Urothelium cell line (cell line): ENCODE results near the gene ATP8B1.
"Not testable (repeated sequence)": the region's sequence is repeated elsewhere in the genome, so short reads cannot be mapped to it uniquely, and the experiment has no call there.

Source experiments
- DNase-seq: peaks from one replicate; pipeline ENCODE4 v3.0.0; 2011; ENCODE audit warnings: low spot score, mixed read lengths
- FAIRE-seq: peaks from 2 replicates; lab custom pipeline; 2011; peaks lifted over from hg19 to GRCh38; lab: Jason Lieb, UNC

ATP8B1 gene

DNA sequence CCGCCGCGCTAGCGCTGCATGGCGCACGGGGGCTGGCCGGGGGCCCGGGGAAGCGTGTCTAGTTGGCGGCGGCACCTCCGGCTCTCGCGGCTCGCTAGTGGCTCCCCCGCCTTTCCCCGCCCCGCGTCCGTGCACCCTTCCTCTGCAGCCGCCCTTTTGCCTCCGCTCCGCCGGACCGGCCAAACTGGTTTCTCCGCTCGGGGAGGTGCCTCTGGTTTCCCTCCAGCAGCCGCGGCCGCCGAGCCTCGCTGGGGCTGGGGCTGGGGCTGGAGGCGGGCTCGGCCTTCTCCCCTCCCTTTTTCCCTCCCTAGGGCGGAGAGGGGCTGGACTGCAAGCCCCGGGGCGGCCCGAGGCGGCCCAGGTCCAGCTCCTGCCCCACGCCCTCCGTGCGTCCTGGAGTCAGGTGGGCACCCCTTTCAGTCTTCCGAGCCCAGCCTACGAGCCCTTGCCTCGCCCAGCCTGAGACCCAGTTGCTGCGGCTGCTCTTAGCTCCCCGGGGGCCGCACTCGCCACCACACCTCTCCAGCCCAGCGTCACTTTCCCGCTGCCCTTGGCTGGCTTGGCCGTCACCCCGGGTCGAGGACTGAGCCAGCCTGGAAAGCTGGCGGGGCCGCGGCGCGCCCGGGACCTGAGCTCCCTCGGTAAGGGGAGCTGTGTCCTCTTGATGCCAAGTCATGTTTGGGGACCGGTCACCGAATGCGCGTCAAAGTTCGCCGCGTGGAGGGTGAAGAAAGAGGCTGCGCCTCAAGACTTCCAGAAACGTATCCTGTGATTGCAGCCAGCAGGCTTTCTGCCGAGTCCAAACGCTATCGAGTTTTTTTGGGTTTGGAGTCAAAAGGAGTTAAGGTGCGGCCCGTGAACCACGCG lies at the start of gene ATP8B1:
ATP8B1 (minus strand) TSS at position 213 of the 867 bp plus-strand sequence. CDS start 71,508 bp downstream, outside the sequence.
- DNase-seq (no peak), FAIRE-seq (no peak)

DNA sequence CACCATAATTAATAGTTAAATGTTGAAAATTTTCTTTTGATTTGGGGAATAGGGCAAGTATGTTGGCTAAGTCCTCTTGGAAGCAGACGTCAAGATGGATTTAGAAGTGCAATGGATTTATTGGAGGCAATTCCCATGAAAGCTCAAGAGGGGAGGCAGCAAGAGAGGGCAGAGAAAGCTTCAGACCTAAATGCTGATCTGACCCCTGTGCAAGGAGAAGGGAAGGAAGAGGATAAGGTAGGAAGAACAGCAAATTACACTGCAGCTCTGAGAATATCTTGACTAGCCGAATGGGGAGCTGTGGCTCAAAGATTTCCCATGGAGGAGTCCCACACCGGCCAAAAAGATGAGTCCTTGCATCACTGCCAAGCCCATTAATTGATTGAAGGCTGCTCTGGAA lies 46.9 kb upstream of the ATP8B1 start:
- FAIRE-seq (no peak), DNase-seq (no peak)

DNA sequence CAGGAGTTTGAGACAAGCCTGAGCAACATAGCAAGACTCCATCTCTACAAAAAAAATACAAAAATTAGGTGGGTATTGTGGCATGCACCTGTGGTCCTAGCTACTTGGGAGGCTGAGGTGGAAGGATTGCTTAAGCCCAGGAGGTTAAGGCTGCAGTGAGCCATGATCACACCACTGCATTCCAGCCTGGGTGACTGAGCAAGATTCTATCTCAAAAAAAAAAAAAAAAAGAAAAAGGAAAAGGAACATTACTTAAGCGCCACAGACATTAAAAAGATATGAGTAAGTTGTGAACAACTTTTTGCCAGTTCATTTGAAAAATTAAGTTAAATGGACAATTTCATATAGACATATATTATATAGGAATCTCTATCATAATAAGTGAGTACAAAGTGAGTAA lies 45.3 kb upstream of the ATP8B1 start:
- DNase-seq, FAIRE-seq: not testable (repeated sequence)

DNA sequence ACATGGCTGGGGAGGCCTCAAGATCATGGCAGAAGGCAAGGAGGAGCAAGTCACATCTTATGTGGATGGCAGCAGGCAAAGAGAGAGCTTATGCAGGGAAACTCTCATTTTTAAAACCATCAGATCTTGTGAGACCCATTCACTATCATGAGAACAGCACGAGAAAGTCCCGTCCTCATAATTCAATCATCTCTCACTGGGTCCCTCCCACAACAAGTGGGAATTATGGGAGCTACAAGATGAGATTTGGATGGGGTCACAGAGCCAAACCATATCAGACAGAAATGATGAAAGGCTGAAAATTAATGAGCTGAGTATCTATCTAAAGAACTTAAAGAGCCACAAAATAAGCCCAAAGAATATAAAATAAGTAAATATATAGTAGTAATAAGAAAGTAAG lies 44.3 kb upstream of the ATP8B1 start:
- not testable (repeated sequence) for DNase-seq, FAIRE-seq

DNA sequence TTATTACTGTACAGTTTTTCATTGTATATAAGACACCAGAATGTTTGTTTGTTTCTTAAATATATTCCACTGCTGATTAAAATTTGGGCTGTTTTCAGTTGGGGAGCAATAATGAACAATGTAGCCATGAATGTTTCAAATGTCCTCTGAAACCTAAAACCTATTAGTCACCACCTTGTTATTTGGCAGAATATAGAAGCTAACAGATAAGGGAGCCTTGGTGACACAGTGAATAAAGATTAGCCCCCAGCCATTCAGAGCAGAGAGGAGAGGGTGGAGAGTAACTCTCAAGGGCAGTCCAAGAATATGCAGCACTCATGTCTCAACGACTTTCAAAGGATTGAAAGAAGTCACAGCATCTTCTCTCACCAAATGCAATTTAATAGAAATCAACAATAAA lies 43.1 kb upstream of the ATP8B1 start:
- no peak for FAIRE-seq

DNA sequence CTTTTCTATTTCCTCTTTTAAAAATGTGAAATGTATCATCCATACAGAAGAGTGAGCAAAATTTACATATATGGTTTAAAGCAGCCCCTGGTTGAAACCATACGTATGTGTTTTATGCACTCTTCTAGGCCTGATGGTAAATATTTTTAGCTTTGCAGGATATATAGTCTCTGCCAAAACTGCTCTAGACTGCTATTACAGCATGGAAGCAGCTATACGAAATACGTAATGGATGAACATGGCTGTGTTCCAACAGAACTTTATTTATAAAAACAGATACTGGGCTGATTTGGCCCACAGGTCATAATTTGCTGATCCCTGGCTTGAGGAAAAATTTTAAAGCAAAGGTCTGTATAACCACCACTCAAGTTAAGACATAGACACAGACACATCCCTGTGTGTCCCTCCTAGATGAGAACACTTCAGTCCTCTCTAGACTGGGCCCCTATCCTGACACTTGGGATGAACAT lies 42.5 kb upstream of the ATP8B1 start:
- no peak for DNase-seq
- FAIRE-seq, result no peak

More for the DNA sequence above, 43.1 kb upstream of the ATP8B1 start:
- DNase-seq, result peak; percentile 44

DNA sequence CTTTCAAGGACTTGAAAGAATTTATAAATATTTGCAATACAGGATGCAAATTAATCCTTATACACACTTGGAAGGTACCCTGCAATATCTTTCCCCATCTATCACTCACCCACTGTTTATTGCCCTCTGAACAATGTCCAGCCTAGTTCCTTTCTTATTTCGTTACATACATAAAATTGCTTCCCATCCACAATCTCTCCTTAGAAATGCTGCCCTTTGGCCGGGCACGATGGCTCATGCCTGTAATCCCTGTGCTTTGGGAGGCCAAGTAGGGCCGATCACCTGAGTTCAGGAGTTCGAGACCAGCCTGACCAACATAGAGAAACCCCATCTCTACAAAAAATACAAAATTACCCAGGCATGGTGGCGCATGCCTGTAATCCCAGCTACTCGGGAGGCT lies 41.2 kb upstream of the ATP8B1 start:
- DNase-seq (no peak), FAIRE-seq (no peak)

DNA sequence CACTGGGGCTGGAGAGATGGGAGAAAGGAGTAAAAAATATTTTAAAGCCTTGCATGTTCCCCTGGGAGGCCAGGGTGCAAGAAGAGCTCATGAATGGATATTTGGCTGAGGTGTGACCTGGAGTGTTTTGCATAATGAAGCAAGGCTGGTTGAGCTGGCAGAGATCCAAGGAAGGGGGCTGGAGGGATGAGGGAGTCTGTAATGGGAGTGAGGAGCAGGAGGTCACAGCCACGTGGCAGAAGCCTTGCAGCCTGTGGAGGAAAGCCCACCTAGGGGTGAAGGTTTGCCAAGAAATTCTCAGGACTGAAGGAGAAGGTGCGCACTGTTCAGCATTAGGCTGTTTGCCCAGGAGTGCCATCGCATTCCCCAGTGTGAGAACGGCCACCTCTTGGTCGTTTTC lies 40.3 kb upstream of the ATP8B1 start:
- FAIRE-seq (no peak), DNase-seq (no peak)

DNA sequence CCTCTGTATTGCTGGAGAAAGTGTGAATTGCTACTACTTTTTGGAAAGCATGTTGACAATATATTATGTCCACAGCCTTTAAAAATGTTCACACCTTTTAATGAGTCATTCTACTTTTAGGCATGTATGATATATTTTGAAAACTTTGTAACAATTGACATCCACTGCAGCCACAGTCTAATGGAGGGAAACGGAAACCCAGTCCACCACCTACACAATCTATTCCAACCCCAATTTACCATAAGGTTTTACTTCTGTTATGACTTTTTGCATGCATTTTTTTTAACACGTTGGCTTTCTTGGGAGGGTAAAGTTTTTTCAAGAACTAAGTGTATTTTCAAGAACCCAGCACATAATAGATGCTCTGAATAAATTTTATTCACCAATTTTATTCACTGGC lies 38.5 kb upstream of the ATP8B1 start:
- no peak for DNase-seq
- no peak for FAIRE-seq

DNA sequence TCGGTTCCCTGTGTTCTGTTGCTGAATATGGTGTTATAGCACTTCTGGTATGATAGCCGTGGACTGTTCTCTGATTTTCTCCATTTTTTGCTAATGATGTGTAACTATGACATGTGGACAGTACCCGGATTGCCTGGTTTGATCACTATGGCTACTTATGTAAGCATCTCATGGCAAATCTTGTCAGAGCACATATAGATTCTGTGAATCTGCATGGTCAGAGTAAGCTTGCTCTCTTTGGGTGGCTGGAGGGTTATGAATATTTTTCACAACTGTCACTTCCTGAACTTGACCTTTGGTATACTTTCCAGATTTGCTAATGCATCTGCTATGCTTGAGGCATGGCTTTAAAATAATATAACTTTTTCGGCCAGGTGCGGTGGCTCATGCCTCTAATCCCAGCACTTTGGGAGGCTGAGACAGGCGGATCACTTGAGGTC lies 36.8 kb upstream of the ATP8B1 start:
- peak; percentile 6 for DNase-seq
- FAIRE-seq, result no peak

DNA sequence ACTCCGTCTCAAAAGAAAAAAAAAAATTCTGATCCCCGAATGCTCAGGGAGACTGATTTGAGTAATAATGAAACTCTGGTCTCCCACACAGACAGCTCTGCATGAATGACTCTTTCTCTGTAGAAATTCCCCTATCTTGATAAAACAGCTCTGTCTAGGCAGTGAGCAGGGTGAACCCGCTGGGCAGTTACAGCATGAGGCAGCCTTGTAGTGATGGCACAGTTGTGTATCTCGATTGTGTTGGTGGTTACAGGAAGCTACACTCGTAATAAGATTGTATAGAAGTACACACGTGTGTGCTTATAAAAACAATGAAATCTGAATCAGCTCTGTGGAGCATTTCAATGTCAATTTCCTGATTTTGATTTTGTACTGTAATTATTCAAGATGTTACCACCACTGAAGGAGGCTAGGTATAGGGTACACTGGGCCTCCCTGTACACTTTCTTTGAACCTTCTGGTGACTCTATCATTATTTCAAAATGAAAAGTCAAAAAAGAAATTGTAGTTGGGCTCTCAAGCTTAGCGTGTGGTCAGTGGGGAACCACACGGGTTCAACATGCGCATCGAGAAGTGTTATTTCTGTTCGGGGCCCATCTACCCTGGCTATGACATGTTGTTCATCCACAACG lies 34.9 kb upstream of the ATP8B1 start:
- FAIRE-seq, result no peak
- no peak for DNase-seq

DNA sequence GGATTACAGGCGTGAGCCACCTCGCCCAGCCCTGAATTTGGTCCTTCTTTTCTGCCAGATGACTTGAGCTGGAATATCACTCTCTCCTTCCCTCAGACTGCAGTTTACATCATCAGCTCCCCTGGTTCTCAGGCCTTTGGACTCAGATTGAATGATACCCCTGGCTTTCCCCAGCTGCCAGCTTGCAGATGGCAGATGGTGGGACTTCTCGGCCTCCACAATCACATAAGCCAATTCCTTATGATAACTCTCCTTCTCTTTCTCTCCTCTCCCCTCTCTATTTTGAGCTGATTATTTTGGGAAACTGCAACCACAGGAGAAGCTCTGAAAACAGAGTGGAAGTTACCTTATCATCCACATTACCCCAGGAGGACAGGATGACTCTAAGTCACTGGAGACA lies 33.4 kb upstream of the ATP8B1 start:
- FAIRE-seq (no peak), DNase-seq (no peak)

DNA sequence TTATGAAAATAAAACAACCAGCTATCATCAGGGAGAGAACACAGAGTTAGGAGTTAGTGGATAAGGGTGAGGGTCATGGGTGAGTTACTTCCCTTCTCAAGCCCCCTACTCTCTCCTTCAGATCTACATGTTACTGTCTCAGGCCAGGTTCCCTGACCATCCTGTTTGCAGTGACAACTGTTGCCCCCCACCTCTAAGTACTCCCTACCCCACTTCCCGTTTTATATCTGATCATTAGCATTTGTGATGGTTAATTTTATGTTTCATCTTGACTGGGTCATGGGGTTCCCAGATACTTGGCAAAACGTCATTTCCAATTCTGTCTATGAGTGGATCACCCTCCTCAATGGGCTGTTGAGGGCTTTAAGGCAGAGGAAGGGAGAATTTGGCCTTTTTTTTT lies 32.8 kb upstream of the ATP8B1 start:
- no peak for FAIRE-seq

DNA sequence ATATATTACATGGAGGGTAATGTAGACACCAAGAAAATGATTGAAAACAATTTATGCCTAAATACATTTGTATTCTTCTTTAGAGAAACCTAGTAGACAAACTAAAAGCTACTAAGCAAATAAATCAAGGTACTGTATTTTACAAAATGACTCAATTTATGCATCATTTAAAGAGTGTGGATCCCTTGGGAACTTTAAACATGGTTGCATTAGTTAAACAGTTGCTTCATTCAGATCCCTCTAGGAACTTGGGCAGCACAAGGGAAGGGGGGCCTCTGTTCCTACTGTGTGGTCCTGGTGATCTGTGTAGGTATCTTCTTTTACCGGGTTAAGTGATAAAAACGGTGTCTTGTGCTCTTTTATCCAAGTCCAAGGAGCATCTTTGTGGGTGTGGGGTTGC lies 31.5 kb upstream of the ATP8B1 start:
- no peak for FAIRE-seq
- DNase-seq, result no peak

More for the DNA sequence above, 32.8 kb upstream of the ATP8B1 start:
- no peak for DNase-seq

DNA sequence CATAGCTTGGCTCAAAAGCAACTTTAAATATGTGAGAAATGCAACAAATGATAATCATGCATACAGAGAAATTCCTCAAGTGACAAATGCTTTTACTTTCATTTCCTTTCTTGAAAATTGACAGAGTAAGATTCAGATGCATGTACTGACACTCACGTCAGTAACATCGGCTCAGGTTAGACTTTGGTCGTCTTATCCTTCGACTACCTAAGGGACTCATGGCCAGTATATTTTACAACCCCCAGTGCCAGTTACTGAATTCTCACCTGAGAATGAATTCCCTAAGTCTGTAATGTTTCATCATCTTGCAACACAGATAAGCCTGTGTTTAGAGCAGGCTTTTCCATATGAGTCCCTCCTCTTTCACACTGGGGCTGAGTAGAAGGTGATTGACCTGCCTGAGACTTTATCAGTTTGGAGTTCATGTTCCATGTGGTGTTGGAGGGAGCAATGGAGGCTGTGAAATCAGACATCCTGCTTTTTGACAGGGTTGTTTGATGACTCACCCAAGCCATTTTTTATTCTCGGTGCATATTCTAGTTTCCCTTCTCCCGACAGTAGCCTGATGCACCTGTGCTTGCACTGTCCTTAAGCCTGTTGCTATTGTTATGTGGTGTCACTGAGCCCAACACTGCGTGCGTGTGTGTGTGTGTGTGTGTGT lies 30.5 kb upstream of the ATP8B1 start:
- FAIRE-seq, result no peak
- peak; percentile 42 for DNase-seq

DNA sequence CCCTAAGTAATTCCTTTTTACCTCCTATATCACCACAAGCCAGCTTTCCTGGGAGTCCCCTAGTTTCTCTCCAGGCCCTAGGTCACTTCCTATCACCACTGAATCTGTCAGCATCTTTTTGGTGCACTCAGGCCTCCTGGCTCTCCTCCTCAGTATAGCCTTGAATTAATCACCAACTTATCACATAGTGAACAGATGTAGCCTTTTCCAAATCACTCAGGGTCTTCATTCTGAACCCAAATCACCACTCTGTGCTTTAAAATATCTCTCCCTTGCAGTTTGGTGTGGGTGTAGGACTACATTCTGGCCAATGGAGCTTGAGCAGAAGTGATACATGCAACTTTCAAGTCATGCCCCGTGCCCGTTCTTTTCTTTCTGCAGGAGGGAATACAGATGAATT lies 29.6 kb upstream of the ATP8B1 start:
- DNase-seq (no peak), FAIRE-seq (no peak)

DNA sequence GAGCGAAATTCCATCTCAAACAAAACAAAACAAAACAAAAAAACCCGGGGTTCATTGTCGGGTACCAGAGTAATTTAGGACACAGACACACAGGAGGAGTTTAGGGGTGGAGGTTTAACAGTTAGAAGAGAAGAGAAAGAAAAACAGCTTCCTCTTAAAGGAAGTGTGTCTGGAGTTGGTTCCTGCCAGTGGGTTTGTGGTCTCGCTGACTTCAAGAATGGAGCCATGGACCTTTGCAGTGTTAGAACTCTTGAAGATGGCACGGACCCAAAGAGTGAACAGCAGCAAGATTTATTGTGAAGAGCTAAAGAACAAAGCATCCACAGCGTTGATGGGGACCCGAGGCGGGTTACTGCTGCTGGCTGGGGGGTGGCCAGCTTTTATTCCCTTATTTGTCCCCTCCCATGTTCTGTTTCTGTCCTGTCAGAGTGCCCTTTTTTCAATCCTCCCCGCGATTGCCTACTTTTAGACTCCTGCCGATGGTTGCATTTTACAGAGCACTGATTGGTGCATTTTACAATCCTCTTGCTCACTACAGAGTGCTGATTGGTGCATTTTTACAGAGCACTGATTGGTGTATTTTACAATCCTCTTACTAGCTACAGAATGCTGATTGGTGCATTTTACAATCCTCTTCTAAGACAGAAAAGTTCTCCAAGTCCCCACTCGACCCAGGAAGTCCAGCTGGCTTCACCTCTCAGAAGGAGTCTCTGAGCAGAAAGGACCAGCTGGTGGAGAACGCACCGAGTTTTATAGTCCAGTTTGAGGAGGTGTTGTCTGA lies 28.7 kb upstream of the ATP8B1 start:
- FAIRE-seq (no peak), DNase-seq (no peak)

DNA sequence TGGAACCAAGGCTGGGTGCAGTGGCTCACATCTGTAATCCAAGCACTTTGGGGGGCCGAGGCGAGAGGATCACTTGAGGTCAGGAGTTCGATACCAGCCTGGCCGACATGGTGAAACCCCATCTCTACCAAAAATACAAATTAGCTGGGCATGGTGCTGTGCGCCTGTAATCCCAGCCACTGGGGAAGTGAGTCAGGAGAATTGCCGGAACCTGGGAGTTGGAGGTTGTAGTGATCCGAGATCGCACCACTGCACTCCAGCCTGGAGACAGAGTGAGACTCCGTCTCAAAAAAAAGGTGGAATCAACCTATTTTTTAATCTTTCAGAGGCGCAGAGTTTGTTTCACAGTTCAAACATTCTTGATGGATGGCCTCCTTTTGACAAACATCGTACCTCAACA lies 24.5 kb upstream of the ATP8B1 start:
- FAIRE-seq (no peak), DNase-seq (no peak)

DNA sequence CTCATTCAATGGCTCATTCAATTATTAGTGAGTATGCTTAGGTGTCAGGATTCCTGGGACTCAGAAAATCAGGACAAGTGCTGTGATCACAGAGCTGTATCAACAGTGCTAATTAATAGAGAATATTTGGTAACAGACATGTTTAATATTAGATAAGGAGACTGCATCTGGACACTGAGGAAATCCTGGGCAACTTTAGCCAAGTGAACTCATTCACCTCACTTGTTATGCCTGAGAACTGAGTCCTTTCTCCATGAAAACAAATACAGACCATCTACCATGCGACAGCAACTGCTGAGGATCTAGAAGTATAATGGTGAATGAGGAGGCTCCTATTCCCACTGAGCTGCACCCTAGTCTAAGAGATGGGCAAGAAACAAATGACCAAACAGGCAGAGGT lies 23.1 kb upstream of the ATP8B1 start:
- no peak for DNase-seq
- FAIRE-seq, result no peak

DNA sequence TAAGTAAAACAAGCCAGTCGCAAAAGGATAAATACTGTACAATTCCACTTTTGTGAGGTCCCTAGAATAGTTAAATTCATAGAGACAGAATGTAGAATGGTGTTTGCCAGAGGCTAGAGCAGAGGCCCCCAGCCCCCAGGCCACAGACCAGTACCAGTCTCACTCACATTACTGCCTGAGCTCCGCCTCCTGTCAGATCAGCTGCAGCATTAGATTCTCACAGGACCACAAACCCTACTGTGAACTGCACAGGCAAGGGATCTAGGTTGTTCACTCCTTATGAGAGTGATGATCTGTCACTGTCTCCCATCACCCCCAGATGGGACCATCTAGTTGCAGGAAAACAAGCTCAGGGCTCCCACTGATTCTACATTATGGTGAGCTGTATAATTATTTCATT lies 17.5 kb upstream of the ATP8B1 start:
- DNase-seq, FAIRE-seq: not testable (repeated sequence)
